ENCODE data around the gene CD68. TPM values are rescaled to one million over a fixed set of nuclear protein-coding genes. Genes with fewer than 3 reads are reported as not detected.

Gene CD68
- total RNA-seq, 6 experiments from 2014 or later: 31.6 to 179 (median 51.1) TPM

- H3K9me3 ChIP-seq: no peaks in the 10 kb centered on the region
- H3K36me3 ChIP-seq: peaks cover 0 to 35% (median 10%) of the 10 kb centered on the region in 4 donors
- H3K27ac ChIP-seq: no peak overlapping the region
- no peak for ATAC-seq
- TF ChIP-seq POLR2A (IDR thresholded peaks at IDR 0.05): no peak
- TF ChIP-seq, protein P1, sequence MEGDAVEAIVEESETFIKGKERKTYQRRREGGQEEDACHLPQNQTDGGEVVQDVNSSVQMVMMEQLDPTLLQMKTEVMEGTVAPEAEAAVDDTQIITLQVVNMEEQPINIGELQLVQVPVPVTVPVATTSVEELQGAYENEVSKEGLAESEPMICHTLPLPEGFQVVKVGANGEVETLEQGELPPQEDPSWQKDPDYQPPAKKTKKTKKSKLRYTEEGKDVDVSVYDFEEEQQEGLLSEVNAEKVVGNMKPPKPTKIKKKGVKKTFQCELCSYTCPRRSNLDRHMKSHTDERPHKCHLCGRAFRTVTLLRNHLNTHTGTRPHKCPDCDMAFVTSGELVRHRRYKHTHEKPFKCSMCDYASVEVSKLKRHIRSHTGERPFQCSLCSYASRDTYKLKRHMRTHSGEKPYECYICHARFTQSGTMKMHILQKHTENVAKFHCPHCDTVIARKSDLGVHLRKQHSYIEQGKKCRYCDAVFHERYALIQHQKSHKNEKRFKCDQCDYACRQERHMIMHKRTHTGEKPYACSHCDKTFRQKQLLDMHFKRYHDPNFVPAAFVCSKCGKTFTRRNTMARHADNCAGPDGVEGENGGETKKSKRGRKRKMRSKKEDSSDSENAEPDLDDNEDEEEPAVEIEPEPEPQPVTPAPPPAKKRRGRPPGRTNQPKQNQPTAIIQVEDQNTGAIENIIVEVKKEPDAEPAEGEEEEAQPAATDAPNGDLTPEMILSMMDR (IDR thresholded peaks at IDR 0.05): no peak
- H3K27me3 ChIP-seq: no peaks in the 10 kb centered on the region
- peaks cover 0 to 15% (median 2%) of the 10 kb centered on the region in 4 donors for H3K4me1 ChIP-seq
- intact Hi-C loops (cut with DNase I): loop anchor here in 1 of 2 donors (10.0 kb wide), 1 partner anchor 55 kb away; no protein-coding TSS in a partner anchor
- 77% methylated on average over 4 of the region's 5 CpGs for WGBS (ENCODE audit: insufficient coverage, low coverage, low lambda C conversion rate, missing lambda C conversion rate)
- DNase-seq: no peak
- H3K4me3 ChIP-seq: no peak overlapping the region
These were observed 9.9 kb upstream of the CD68 start for GRCh38 chr17:7569571-7569970.

DNA sequence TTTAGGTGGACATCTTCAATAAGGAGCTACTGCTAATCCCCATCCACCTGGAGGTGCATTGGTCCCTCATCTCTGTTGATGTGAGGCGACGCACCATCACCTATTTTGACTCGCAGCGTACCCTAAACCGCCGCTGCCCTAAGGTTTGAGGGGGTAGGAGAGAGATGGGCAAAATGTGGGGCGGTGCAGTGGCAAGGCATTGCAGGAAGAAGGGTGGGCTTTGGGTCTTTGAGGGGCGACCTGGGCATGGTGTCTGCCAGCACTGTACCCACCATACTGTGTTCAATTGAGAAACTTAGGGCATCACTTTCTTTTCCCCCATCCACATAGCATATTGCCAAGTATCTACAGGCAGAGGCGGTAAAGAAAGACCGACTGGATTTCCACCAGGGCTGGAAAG is 9.1 kb upstream of the CD68 start:
- WGBS (ENCODE audit: insufficient coverage, low coverage, low lambda C conversion rate, missing lambda C conversion rate): 88% methylated on average over 8 of the region's 10 CpGs

GRCh38 chr17:7572338-7572587 is 7.2 kb upstream of the CD68 start:
- DNase-seq (peak in 1 of 3 donors; percentile 100), ATAC-seq (no peak)
- WGBS (ENCODE audit: insufficient coverage, low coverage, low lambda C conversion rate, missing lambda C conversion rate): 0% methylated on average over 6 of the region's 11 CpGs
- Histone ChIP-seq H3K4me1 (peaks cover 0 to 42% (median 11%) of the 10 kb centered on the region in 4 donors), H3K27me3 (no peaks in the 10 kb centered on the region), H3K4me3 (peak overlapping the region; percentile 43 to 100 (median 52)), H3K36me3 (peaks cover 20 to 39% (median 27%) of the 10 kb centered on the region in 4 donors), H3K27ac (peak overlapping the region; percentile 47 to 75 (median 71)), H3K9me3 (no peaks in the 10 kb centered on the region)
- no peak for TF ChIP-seq POLR2A (IDR thresholded peaks at IDR 0.05)
- TF ChIP-seq, protein P1 (IDR thresholded peaks at IDR 0.05): no peak
- intact Hi-C loops (cut with DNase I): no loop called here

More for the DNA sequence above, 9.1 kb upstream of the CD68 start:
- H3K4me1 ChIP-seq: peaks cover 0 to 23% (median 6%) of the 10 kb centered on the region in 4 donors
- H3K36me3 ChIP-seq: peaks cover 3 to 35% (median 17%) of the 10 kb centered on the region in 4 donors
- H3K27me3 ChIP-seq: no peaks in the 10 kb centered on the region
- DNase-seq (no peak), ATAC-seq (no peak)
- H3K27ac ChIP-seq: no peak overlapping the region
- TF ChIP-seq POLR2A (IDR thresholded peaks at IDR 0.05): no peak
- TF ChIP-seq, protein P1 (IDR thresholded peaks at IDR 0.05): no peak
- no peaks in the 10 kb centered on the region for H3K9me3 ChIP-seq
- no peak overlapping the region for H3K4me3 ChIP-seq
- intact Hi-C loops (cut with DNase I): no loop called here

GRCh38 chr17:7572588-7573323 is 6.7 kb upstream of the CD68 start:
- peak; percentile 88 to 95 (median 92) for ATAC-seq
- Histone ChIP-seq H3K4me1 (peaks cover 0 to 46% (median 14%) of the 10 kb centered on the region in 4 donors), H3K4me3 (peak overlapping the region; percentile 100), H3K27me3 (no peaks in the 10 kb centered on the region), H3K9me3 (no peaks in the 10 kb centered on the region), H3K27ac (peak overlapping the region; percentile 90 to 99 (median 96)), H3K36me3 (peaks cover 25 to 44% (median 31%) of the 10 kb centered on the region in 4 donors)
- intact Hi-C loops (cut with DNase I): no loop called here
- WGBS (ENCODE audit: insufficient coverage, low coverage, low lambda C conversion rate, missing lambda C conversion rate): 1% methylated on average over 11 of the region's 73 CpGs
- peak; percentile 74 to 100 (median 99) for DNase-seq
- peak; percentile 99 for TF ChIP-seq POLR2A (IDR thresholded peaks at IDR 0.05)
- TF ChIP-seq, protein P1 (IDR thresholded peaks at IDR 0.05): no peak
